Testis (tissue), 2 donors: ENCODE measurements around the gene USE1.

Experiments used
- POLR2A ChIP-seq: fragments of 450-650 bp; IDR thresholded peaks from one replicate; pipeline ENCODE4 v1.6.1; 2017; ENCODE audit warnings: antibody characterized with exemption, mild to moderate bottlenecking, moderate library complexity
- TF ChIP-seq, protein P1 (sequence below), 3 experiments: fragments of 450-650 bp in 2 of 3; fragments of 200-600 bp in 1 of 3; sonication (generic) in 1 of 3; IDR thresholded peaks; one replicate each; pipeline ENCODE4 v1.5.1; 2016 to 2019; ENCODE audit warnings: antibody characterized with exemption in 3 of 3, mild to moderate bottlenecking in 2 of 3, moderate library complexity in 1 of 3

DNA sequence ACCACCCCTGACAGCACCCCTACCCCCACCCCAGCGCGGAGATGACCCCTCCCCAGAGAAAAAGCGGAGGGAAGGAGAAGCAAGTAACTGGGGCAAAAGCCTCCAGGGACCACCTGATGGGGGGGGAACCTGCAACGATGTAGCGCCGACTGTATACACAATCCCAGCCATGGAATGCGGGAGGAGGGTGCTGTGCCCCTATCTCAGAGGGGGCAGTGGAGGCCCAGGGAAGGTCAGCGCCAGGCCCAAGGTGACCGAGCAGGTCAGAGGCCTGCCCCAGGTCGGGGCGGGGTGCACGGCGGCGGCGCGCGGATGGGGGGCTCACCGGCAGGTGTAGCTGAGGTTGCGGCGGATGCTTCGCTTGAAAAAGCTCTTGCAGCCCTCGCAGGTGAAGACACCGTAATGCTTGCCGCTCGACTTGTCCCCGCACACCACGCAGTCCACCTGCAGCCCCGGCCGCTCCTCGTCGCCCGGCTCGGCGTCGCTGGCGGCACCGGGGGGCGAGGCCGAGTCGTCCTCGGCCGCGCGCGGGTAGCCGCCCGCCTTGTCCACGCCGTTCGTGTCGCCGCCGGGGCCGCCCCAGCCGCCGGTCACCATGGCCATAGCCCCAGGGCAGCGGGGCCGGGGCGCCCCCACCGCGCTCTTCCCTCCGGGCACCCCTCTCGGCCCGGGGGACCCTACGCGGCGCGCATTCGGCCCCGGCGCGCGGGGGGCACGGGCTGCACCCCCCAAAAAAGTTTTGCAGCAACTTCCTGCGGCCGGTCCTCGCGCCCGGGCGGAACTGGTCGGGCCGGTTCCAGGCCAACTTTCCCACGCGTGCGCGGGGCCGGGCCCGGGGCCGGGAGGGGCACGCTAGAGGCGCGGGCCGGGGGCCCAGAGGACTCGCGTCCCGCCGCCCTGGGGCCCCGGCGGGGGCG, 29.7 kb downstream of the USE1 start:
- TF ChIP-seq POLR2A, result no peak
- TF ChIP-seq, protein P1, sequence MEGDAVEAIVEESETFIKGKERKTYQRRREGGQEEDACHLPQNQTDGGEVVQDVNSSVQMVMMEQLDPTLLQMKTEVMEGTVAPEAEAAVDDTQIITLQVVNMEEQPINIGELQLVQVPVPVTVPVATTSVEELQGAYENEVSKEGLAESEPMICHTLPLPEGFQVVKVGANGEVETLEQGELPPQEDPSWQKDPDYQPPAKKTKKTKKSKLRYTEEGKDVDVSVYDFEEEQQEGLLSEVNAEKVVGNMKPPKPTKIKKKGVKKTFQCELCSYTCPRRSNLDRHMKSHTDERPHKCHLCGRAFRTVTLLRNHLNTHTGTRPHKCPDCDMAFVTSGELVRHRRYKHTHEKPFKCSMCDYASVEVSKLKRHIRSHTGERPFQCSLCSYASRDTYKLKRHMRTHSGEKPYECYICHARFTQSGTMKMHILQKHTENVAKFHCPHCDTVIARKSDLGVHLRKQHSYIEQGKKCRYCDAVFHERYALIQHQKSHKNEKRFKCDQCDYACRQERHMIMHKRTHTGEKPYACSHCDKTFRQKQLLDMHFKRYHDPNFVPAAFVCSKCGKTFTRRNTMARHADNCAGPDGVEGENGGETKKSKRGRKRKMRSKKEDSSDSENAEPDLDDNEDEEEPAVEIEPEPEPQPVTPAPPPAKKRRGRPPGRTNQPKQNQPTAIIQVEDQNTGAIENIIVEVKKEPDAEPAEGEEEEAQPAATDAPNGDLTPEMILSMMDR (IDR thresholded peaks at IDR 0.05), result no peak
